Neural crest cell (in vitro differentiated cells): ENCODE measurements around the gene NUDCD3. TPM values are rescaled to one million over a fixed set of nuclear protein-coding genes. Genes with fewer than 3 reads are reported as not detected.
A peak's percentile ranks its signal among the peaks of the same experiment; 100 is the strongest.

Source experiments
- DNase-seq: peaks from one replicate; pipeline ENCODE4 v3.0.0; 2021; ENCODE audit warnings: low read depth, mixed read lengths, low spot score
- H3K27ac Mint-ChIP-seq: one replicate; pipeline ENCODE4 v1.8.0; 2021; ENCODE audit warnings: mild to moderate bottlenecking, mixed read lengths; ENCODE audit not compliant: unreplicated experiment
- H3K27me3 Mint-ChIP-seq: 2 replicates; pipeline ENCODE4 v1.8.0; 2021; ENCODE audit warnings: low read depth, mild to moderate bottlenecking, mixed read lengths
- H3K36me3 Mint-ChIP-seq: 2 replicates; pipeline ENCODE4 v1.8.0; 2021; ENCODE audit warnings: low read depth, mild to moderate bottlenecking, mixed read lengths
- H3K4me1 Mint-ChIP-seq: 2 replicates; pipeline ENCODE4 v1.8.0; 2021; ENCODE audit warnings: mixed read lengths
- H3K4me3 Mint-ChIP-seq: one replicate; pipeline ENCODE4 v1.8.0; 2021; ENCODE audit warnings: mild to moderate bottlenecking, mixed read lengths
- H3K9me3 Mint-ChIP-seq: 2 replicates; pipeline ENCODE4 v1.8.0; 2021; ENCODE audit warnings: mixed read lengths
- total RNA-seq: library from RNA; stranded (reverse); gene quantifications from 2 replicates; pipeline ENCODE4 v1.2.1, GENCODE V29; 2021
- TF ChIP-seq, protein P1 (sequence below): fragments of 200-600 bp; sonication (generic); conservative IDR thresholded peaks from 2 replicates; pipeline ENCODE4 v1.5.0; 2021; ENCODE audit warnings: antibody characterized with exemption, mild to moderate bottlenecking

NUDCD3 gene
- total RNA-seq, 1 donor from 2014 or later: 93.2 TPM

DNA sequence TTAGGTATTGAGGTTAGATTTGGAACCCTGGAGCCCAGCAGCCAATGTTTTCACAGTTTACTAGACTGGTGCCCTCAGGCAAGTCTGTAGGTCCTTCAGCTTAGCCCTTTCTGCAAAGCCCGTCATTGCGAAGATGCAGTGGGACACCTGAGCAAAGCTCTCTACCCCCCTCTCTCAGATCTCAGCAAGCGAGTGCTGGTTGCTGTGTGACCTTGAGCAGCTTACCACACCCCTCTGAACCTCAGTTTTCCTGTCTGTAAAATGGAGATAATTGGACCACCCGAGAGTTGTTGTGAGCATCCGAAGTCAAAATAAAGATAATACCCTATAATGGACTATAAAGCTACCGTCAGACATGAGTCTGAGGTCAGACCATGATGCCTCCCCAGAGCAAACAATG lies 47.0 kb upstream of the NUDCD3 start:
- H3K27me3 Mint-ChIP-seq: no peaks in the 10 kb centered on the region
- no peaks in the 10 kb centered on the region for H3K4me1 Mint-ChIP-seq
- no peak for DNase-seq
- no peaks in the 10 kb centered on the region for H3K36me3 Mint-ChIP-seq
- no peak overlapping the region for H3K4me3 Mint-ChIP-seq
- no peak overlapping the region for H3K27ac Mint-ChIP-seq
- TF ChIP-seq, protein P1, sequence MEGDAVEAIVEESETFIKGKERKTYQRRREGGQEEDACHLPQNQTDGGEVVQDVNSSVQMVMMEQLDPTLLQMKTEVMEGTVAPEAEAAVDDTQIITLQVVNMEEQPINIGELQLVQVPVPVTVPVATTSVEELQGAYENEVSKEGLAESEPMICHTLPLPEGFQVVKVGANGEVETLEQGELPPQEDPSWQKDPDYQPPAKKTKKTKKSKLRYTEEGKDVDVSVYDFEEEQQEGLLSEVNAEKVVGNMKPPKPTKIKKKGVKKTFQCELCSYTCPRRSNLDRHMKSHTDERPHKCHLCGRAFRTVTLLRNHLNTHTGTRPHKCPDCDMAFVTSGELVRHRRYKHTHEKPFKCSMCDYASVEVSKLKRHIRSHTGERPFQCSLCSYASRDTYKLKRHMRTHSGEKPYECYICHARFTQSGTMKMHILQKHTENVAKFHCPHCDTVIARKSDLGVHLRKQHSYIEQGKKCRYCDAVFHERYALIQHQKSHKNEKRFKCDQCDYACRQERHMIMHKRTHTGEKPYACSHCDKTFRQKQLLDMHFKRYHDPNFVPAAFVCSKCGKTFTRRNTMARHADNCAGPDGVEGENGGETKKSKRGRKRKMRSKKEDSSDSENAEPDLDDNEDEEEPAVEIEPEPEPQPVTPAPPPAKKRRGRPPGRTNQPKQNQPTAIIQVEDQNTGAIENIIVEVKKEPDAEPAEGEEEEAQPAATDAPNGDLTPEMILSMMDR: no peak
- H3K9me3 Mint-ChIP-seq: no peaks in the 10 kb centered on the region

DNA sequence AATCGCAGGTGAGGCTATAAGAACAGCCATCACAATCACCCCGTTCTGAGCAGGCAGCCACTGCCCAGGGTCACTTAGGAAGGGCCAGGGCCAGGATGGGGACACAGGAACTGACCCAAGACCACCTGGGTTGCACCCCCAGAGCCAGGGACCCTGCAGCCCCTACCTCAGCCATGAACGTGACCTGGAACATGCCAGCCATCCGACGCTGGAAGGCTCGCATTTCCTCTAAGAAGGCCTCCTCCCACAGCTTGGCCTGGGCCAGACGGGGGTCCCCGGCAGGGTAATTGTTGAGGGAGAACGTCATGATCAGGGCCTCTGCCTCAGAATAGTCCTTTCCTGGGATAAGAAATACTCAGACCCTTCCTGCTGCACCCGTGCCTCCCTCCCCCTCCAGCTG lies 45.6 kb upstream of the NUDCD3 start:
- no peak for DNase-seq
- no peak overlapping the region for H3K4me3 Mint-ChIP-seq
- TF ChIP-seq, protein P1: no peak
- no peaks in the 10 kb centered on the region for H3K36me3 Mint-ChIP-seq
- H3K27me3 Mint-ChIP-seq: no peaks in the 10 kb centered on the region
- H3K9me3 Mint-ChIP-seq: no peaks in the 10 kb centered on the region
- H3K27ac Mint-ChIP-seq: no peak overlapping the region
- H3K4me1 Mint-ChIP-seq: no peaks in the 10 kb centered on the region

DNA sequence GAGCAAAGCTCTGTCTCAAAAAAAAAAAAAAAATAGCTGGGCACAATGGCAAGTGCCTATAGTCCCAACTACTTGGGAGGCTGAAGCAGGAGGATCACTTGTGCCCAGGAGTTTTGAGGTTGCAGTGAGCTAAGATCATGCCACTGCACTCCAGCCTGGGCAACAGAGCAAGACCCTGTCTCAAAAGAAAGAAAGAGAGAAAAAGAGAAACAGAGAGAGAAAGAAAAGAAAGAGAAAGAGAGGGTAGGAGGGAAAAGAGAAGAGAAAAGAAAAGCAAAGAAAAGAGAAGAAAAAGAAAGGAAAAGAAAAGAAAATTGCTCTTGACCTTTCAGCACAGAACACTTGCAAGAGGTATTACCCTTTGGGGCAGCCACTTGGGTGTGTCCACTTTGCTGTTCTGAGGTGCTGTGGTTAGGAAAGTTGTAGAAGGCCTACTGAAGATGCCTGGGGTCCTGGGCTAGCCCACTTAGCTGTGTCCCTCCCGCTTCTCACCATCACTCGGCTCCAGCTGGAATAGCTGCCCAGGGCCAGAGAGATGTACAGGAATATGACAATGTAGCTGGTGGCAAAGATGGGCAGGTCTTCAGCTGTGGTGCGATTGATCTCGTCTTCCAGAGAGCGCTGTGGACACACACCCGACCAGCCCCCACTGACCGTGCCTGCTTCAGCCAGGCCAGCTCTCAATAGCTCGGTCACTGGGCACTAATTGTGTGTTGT lies 45.0 kb upstream of the NUDCD3 start:
- Mint-ChIP-seq H3K4me1 (no peaks in the 10 kb centered on the region), H3K9me3 (no peaks in the 10 kb centered on the region), H3K36me3 (no peaks in the 10 kb centered on the region), H3K27ac (no peak overlapping the region), H3K4me3 (no peak overlapping the region), H3K27me3 (no peaks in the 10 kb centered on the region)
- TF ChIP-seq, protein P1: no peak
- DNase-seq: no peak

DNA sequence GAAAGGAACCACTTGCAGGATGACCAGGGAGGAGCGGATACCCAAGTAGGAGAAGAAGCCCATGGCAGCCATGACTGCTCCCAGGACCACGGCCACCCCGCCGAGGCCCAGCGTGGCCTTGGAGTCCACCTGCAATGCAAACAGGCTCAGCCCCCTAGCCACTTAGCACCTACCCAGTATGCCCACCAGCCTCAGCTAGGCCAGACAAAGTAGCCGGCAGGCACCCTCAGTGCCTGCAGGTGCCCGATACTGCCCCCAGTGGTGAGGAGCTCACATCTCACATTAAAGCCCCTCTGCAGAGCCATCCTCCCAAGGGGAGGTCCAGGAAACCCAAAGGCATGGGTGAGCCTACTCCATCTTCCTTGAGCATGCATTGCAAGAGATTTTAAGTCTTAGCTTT lies 44.0 kb upstream of the NUDCD3 start:
- Mint-ChIP-seq H3K27me3 (no peaks in the 10 kb centered on the region), H3K27ac (no peak overlapping the region), H3K4me3 (no peak overlapping the region), H3K36me3 (no peaks in the 10 kb centered on the region), H3K4me1 (no peaks in the 10 kb centered on the region), H3K9me3 (no peaks in the 10 kb centered on the region)
- TF ChIP-seq, protein P1: peak; percentile 68
- DNase-seq: peak; percentile 58

DNA sequence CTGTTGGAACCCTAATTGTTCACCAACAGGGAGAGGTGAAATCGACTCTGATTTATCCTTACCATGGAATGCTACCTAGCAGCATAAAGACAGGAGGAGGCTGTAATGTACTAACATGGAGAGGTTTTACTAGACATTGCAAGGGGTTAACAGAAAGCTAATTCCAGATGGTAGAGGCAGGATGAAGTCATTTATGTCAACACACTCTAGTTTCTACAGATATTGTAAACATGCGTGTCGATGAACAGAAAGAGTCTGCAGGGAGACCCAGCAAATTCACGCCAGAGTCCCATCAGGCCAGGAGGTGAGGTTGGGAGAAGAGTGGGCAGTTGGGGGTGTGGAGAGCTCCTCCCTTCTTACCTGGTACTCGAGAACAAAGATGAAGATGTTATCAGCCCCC lies 43.6 kb upstream of the NUDCD3 start:
- H3K36me3 Mint-ChIP-seq: no peaks in the 10 kb centered on the region
- no peaks in the 10 kb centered on the region for H3K4me1 Mint-ChIP-seq
- H3K4me3 Mint-ChIP-seq: no peak overlapping the region
- no peaks in the 10 kb centered on the region for H3K27me3 Mint-ChIP-seq
- H3K9me3 Mint-ChIP-seq: no peaks in the 10 kb centered on the region
- TF ChIP-seq, protein P1: no peak
- no peak for DNase-seq
- H3K27ac Mint-ChIP-seq: no peak overlapping the region
